Naive B cell (primary cell): ENCODE measurements around the gene AQP7. TPM values are rescaled to one million over a fixed set of nuclear protein-coding genes. Genes with fewer than 3 reads are reported as not detected.
"Not testable (repeated sequence)": the region's sequence is repeated elsewhere in the genome, so short reads cannot be mapped to it uniquely, and the experiment has no call there.

Source experiments
- ATAC-seq, 2 donors: fragments of 150-1000 bp; cut with Tn5 transposase; 2 replicates each; pipeline ENCODE4 v1.10.0; 2021; ENCODE audit warnings: low read depth in 2 of 2, mild to moderate bottlenecking in 2 of 2, moderate library complexity in 2 of 2
- DNase-seq: peaks from one replicate; pipeline ENCODE4 v3.0.0; 2022
- H3K27ac Mint-ChIP-seq, 6 donors: one replicate each; pipeline ENCODE4 v1.8.0; 2020 to 2022; ENCODE audit warnings: mild to moderate bottlenecking in 6 of 6, mixed read lengths in 6 of 6, moderate library complexity in 5 of 6, inconsistent platforms in 2 of 6
- H3K27me3 Mint-ChIP-seq, 3 donors: one replicate each; pipeline ENCODE4 v1.8.0; 2021 to 2022; ENCODE audit warnings: mixed read lengths in 3 of 3, mild to moderate bottlenecking in 1 of 3
- H3K36me3 Mint-ChIP-seq, 2 donors: one replicate each; pipeline ENCODE4 v1.8.0; 2020 to 2022; ENCODE audit warnings: mixed read lengths in 2 of 2, inconsistent platforms in 1 of 2, mild to moderate bottlenecking in 1 of 2
- H3K4me1 Mint-ChIP-seq, 3 donors: one replicate each; pipeline ENCODE4 v1.8.0; 2020 to 2022; ENCODE audit warnings: mixed read lengths in 3 of 3, inconsistent platforms in 1 of 3, mild to moderate bottlenecking in 1 of 3, moderate library complexity in 1 of 3
- H3K4me3 Mint-ChIP-seq, 8 donors: one replicate each; pipeline ENCODE4 v1.8.0; 2020 to 2022; ENCODE audit warnings: mild to moderate bottlenecking in 8 of 8, mixed read lengths in 8 of 8, moderate library complexity in 8 of 8, inconsistent platforms in 2 of 8
- H3K9me3 Mint-ChIP-seq, 7 donors: one replicate each; pipeline ENCODE4 v1.8.0; 2020 to 2022; ENCODE audit warnings: mixed read lengths in 7 of 7, mild to moderate bottlenecking in 5 of 7, inconsistent platforms in 2 of 7, moderate library complexity in 1 of 7
- polyA plus RNA-seq, 6 donors: library from polyadenylated mRNA; unstranded; fragments of 300-500 nt; fragmentation: Illumina TruSeq; gene quantifications; one replicate each; pipeline ENCODE4 v1.2.3, GENCODE V29; 2021; ENCODE audit warnings: low read depth in 6 of 6

The AQP7 gene
- polyA plus RNA-seq, 6 donors from 2014 or later = not detected

- H3K4me3 Mint-ChIP-seq, H3K9me3 Mint-ChIP-seq, H3K36me3 Mint-ChIP-seq, H3K4me1 Mint-ChIP-seq, ATAC-seq, DNase-seq: not testable (repeated sequence)
- Mint-ChIP-seq H3K27me3 (peaks cover 0 to 36% (median 15%) of the 10 kb centered on the region in 3 donors), H3K27ac (peak overlapping the region in 1 of 6 donors; percentile 49)
Measured at GRCh38 chr9:33401809-33402208, 559 bp downstream of the AQP7 start.

- DNase-seq, H3K4me3 Mint-ChIP-seq, H3K36me3 Mint-ChIP-seq, ATAC-seq, H3K4me1 Mint-ChIP-seq, H3K27ac Mint-ChIP-seq, H3K9me3 Mint-ChIP-seq: not testable (repeated sequence)
- peaks cover under 1 to 41% (median 8%) of the 10 kb centered on the region in 3 donors for H3K27me3 Mint-ChIP-seq
Measured at GRCh38 chr9:33399047-33399446, 3.3 kb downstream of the AQP7 start.

GRCh38 chr9:33397801-33398200, 4.6 kb downstream of the AQP7 start:
- H3K27ac Mint-ChIP-seq, H3K4me3 Mint-ChIP-seq, H3K9me3 Mint-ChIP-seq, DNase-seq, H3K36me3 Mint-ChIP-seq, H3K4me1 Mint-ChIP-seq, ATAC-seq: not testable (repeated sequence)
- H3K27me3 Mint-ChIP-seq = peaks cover 6 to 45% (median 13%) of the 10 kb centered on the region in 3 donors

- not testable (repeated sequence) for ATAC-seq, H3K4me3 Mint-ChIP-seq, DNase-seq, H3K36me3 Mint-ChIP-seq, H3K9me3 Mint-ChIP-seq, H3K4me1 Mint-ChIP-seq
- peaks cover 6 to 38% (median 9%) of the 10 kb centered on the region in 3 donors for H3K27me3 Mint-ChIP-seq
- H3K27ac Mint-ChIP-seq = peak overlapping the region in 1 of 6 donors; percentile 41
Measured at GRCh38 chr9:33395159-33395879, 7.0 kb downstream of the AQP7 start.

- DNase-seq, H3K36me3 Mint-ChIP-seq, H3K4me1 Mint-ChIP-seq, H3K27ac Mint-ChIP-seq, ATAC-seq, H3K9me3 Mint-ChIP-seq: not testable (repeated sequence)
- peaks cover 6 to 30% (median 14%) of the 10 kb centered on the region in 3 donors for H3K27me3 Mint-ChIP-seq
- H3K4me3 Mint-ChIP-seq = peak overlapping the region in 1 of 8 donors; percentile 22
Measured at GRCh38 chr9:33393986-33394385, 8.4 kb downstream of the AQP7 start.

DNA sequence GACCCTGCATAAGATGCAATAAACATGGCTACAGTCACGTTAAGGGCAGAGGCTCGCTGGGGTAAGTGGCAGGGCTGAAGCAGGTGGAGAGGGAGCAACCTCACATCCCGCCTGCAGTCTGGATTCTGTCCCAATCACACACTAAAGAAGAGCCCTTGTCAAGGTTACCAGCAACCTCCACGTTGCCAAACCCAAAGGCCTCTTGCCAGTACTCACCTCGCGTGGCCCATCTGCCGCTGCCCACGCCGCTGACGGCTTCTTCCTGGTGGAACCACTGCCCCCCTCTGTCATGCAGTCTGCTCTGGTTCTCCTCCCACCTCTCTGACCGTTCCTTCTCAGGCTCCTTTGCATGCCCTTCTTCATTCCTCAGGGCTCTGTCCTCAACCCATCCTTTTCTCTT, 8.8 kb downstream of the AQP7 start:
- no peak for DNase-seq
- H3K27ac Mint-ChIP-seq = peak overlapping the region in 1 of 6 donors; percentile 43

DNA sequence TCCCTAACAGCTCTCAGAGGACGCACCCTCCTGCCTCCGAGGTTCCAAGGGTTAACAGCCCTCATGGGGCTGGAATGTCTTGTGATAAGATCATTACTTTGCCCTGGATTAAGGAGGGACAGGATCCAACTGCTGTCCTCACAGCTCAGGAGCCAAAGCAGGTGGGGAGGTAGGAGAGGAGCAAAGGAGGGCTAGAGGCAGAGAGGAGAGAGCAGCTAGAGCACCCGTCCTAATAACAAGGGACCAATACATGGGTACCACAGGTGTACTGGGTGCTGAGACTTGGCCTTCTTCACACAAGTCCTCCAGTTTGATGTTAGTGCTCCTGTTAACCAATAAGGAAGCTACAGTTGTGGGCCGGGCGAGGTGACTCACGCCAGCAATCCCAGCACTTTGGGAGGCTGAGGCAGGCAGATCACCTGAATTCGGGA, 9.8 kb downstream of the AQP7 start:
- not testable (repeated sequence) for H3K27ac Mint-ChIP-seq, H3K9me3 Mint-ChIP-seq, H3K36me3 Mint-ChIP-seq, H3K4me1 Mint-ChIP-seq, DNase-seq, H3K4me3 Mint-ChIP-seq, ATAC-seq
- peaks cover 6 to 35% (median 23%) of the 10 kb centered on the region in 3 donors for H3K27me3 Mint-ChIP-seq

More for the DNA sequence above, 8.8 kb downstream of the AQP7 start:
- Mint-ChIP-seq H3K27me3 (peaks cover 6 to 31% (median 14%) of the 10 kb centered on the region in 3 donors), H3K36me3 (no peaks in the 10 kb centered on the region), H3K4me1 (peaks cover 0 to 3% (median 0%) of the 10 kb centered on the region in 3 donors), H3K4me3 (peak overlapping the region in 1 of 8 donors; percentile 22), H3K9me3 (no peaks in the 10 kb centered on the region)
- no peak for ATAC-seq

- H3K27me3 Mint-ChIP-seq = peaks cover 6 to 35% (median 26%) of the 10 kb centered on the region in 3 donors
- not testable (repeated sequence) for ATAC-seq, H3K4me1 Mint-ChIP-seq, H3K27ac Mint-ChIP-seq, H3K4me3 Mint-ChIP-seq, H3K9me3 Mint-ChIP-seq, DNase-seq, H3K36me3 Mint-ChIP-seq
Measured at GRCh38 chr9:33391111-33391771, 11.1 kb downstream of the AQP7 start.

DNA sequence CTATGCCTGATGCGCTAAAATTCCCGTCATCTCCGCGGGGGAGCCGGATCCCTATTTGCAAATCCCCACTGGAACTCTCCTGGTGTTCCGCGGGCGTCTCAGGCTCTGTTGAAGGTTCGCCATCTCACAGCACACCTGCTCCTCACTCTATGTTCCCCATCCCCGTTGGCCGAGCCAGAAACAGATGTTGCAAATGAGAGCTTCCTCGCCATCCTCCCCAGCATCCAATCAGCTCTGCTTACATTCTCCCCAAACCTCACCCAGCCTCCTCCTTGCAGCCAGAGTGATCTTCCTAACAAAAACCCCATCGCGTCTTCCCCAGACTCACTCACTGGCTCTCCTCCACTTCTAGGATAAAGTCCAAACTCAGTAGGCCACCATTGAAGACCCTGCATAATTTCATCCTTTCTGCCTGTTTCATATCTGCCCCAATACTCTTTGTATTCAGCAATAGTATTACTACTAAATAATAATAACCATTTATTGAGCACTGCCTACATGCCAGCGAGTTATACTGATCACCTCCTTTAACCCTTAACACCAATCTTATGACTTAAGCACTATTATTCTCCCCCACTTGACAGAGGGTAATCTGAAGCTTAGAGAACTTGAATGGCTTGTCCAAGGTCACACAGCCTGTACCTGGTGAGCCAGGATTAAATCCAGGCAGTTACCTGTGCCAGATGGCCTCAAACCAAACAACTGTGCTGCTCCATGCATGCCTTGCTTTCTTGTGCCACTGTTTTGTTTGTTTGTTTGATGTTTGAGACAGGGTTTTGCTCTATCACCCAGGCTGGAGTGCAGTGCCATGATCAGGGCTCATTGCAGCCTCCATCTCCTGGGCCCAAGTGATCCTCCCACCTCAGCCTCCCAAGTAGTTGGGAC, 14.0 kb downstream of the AQP7 start:
- no peak for ATAC-seq
- Mint-ChIP-seq H3K9me3 (no peaks in the 10 kb centered on the region), H3K36me3 (no peaks in the 10 kb centered on the region), H3K4me1 (no peaks in the 10 kb centered on the region), H3K27me3 (peaks cover 0 to 19% (median 13%) of the 10 kb centered on the region in 3 donors), H3K27ac (peak overlapping the region in 2 of 6 donors; percentile 51 to 57), H3K4me3 (peak overlapping the region in 1 of 8 donors; percentile 18)
- DNase-seq = no peak

DNA sequence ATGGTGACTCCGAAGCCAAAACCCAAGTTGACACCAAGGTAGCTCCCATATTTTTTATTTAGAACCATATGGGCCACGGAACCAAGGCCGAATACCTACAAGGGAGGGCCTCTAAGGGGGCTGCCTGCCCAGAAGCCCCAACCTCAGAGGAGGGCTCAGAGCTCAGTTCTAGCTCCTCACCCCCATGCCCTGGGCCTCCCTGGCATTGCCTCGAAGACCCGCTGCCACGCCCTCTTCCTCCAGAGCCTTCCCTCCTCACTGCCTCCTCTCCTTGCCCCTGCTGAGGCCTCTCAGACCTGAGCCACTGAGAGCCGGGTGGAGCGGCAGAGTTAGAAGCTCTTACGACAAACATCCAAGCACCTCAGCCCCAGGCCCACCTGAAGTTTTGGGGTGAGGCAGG, 15.4 kb downstream of the AQP7 start:
- H3K36me3 Mint-ChIP-seq, H3K9me3 Mint-ChIP-seq, H3K27ac Mint-ChIP-seq, H3K4me3 Mint-ChIP-seq, H3K4me1 Mint-ChIP-seq, DNase-seq, ATAC-seq: not testable (repeated sequence)
- H3K27me3 Mint-ChIP-seq = peaks cover 0 to 19% (median 13%) of the 10 kb centered on the region in 3 donors

DNA sequence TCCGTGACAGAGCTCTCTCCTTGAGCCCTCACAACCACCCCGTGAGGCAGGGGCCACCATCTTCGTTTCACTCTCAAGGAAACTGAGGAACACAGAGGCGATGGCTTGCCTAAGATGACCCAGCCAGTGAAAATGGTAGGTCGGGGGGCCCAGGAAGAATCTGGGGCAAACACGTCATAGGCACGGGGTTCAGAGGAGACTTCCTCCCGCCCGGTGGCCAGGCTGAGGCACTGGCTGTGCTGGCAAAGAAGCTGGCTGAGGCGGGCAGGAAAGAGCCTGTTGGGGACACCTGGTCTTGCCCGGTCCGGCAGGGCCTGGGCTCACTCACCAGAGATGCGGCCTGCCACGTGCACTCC, 15.7 kb downstream of the AQP7 start:
- H3K4me1 Mint-ChIP-seq, H3K9me3 Mint-ChIP-seq, H3K36me3 Mint-ChIP-seq, DNase-seq, H3K4me3 Mint-ChIP-seq, ATAC-seq, H3K27ac Mint-ChIP-seq: not testable (repeated sequence)
- H3K27me3 Mint-ChIP-seq = peaks cover 0 to 19% (median 13%) of the 10 kb centered on the region in 3 donors

DNA sequence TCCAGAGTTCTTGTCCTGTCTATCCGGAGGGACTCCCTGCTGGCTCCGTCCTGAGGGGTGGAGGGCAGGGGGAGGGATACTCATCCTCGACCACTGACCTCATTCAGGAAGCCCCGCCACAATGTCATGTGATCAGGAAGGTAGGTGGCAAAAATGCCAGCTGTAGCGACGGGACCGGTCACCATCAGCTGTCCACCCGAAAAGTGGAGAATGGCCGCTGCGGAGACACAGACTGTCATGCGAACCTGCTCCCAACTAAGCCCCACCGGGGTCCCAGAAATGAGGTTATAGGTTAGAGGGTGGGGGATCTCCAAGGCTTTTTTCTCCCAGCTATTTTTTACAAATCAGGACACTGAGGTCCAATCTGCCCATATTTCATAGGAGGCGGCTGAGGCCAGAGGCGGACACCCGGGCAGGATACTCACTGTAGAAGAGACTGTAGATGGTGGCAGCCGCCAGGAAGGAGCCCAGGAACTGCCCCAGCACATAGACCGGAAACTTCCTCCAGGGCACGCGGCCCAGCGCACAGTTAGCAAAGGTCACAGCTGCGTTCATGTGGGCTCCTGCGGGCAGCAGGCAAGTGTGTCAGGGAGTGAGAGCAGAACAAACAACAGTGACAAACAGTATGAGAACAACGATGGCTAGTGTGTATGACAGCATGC, 16.3 kb downstream of the AQP7 start:
- peaks cover 0 to 19% (median 13%) of the 10 kb centered on the region in 3 donors for H3K27me3 Mint-ChIP-seq
- ATAC-seq, H3K27ac Mint-ChIP-seq, H3K4me1 Mint-ChIP-seq, H3K4me3 Mint-ChIP-seq, H3K9me3 Mint-ChIP-seq, H3K36me3 Mint-ChIP-seq, DNase-seq: not testable (repeated sequence)

DNA sequence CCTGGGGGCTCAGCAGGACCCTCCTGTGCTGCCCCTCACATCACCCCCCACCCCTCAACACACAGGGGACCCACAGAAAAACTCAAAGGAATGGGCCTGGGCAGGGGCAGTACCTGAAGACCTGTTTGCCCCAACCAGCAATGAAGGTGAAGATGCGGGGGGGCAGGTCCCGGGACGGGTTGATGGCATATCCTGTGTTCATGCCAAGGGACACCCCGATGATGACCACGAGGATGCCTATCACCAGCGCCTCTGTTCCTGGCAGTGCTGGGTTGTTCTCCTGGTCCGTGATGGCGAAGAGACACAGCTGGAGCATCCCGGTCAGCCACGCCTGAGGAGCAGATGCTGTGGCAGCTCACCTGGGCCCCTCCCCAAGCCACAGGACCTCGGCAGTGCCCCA, 16.8 kb downstream of the AQP7 start:
- not testable (repeated sequence) for ATAC-seq, H3K36me3 Mint-ChIP-seq, H3K27ac Mint-ChIP-seq, H3K4me3 Mint-ChIP-seq, H3K4me1 Mint-ChIP-seq, DNase-seq, H3K9me3 Mint-ChIP-seq
- peaks cover 0 to 19% (median 13%) of the 10 kb centered on the region in 3 donors for H3K27me3 Mint-ChIP-seq
